Brain microvascular endothelial cell (primary cell): ENCODE data around the gene SSH2.
"Not testable (repeated sequence)": the region's sequence is repeated elsewhere in the genome, so short reads cannot be mapped to it uniquely, and the experiment has no call there.

Source experiments
- DNase-seq: peaks from one replicate; pipeline ENCODE4 v3.0.0-alpha.2; 2020
- H3K27ac ChIP-seq: fragments of 250-450 bp; sonication (Bioruptor Pico); 2 replicates; pipeline ENCODE4 v1.5.1; 2020; ENCODE audit warnings: mild to moderate bottlenecking, moderate library complexity
- H3K27me3 ChIP-seq: fragments of 250-450 bp; sonication (Bioruptor Pico); replicated peaks from 2 replicates; pipeline ENCODE4 v1.5.1; 2020; ENCODE audit warnings: mild to moderate bottlenecking
- H3K36me3 ChIP-seq: fragments of 250-450 bp; sonication (Bioruptor Pico); replicated peaks from 2 replicates; pipeline ENCODE4 v1.5.1; 2020; ENCODE audit warnings: mild to moderate bottlenecking
- H3K4me3 ChIP-seq: 2 replicates; pipeline ENCODE4 v1.5.1; 2011; ENCODE audit warnings: low read depth, mild to moderate bottlenecking, control low read depth, low read length, moderate library complexity
- CTCF ChIP-seq: IDR thresholded peaks from 2 replicates; pipeline ENCODE4 v1.5.1; 2011; ENCODE audit warnings: low read depth, mild to moderate bottlenecking, moderate library complexity, low read length, control low read depth, inconsistent platforms; ENCODE audit errors: missing control alignments
- in situ Hi-C: cut with HindIII; loops from 2 replicates; pipeline ENCODE4 v1.10.0; 2017; ENCODE audit warnings: low sequenced_read_pairs, low pct_ligation_motif_present

The SSH2 gene

DNA sequence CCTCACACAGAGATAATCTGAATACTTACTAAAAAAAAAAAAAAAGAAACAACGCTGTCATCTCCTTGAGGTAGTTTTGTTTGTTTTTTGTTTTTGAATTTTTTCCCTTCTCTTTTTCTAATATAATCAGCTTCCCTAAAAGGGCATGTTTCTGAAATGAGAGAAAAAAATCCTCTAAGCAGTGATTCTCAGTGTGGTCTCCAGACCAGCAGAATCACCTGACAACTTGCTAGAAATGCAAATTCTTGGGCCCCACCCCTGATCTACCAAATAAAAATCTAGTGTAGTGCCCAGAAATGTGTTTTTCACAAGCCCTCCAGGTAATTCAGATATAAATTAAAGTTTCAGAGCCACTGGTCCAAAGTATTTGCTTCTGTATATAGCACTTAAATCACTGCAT, 65.4 kb downstream of the SSH2 start:
- DNase-seq: no peak
- Histone ChIP-seq H3K27ac (no peak overlapping the region), H3K36me3 (no peaks in the 10 kb centered on the region), H3K27me3 (no peaks in the 10 kb centered on the region), H3K4me3 (no peak overlapping the region)
- TF ChIP-seq CTCF: no peak
- in situ Hi-C loops: no loop called here

DNA sequence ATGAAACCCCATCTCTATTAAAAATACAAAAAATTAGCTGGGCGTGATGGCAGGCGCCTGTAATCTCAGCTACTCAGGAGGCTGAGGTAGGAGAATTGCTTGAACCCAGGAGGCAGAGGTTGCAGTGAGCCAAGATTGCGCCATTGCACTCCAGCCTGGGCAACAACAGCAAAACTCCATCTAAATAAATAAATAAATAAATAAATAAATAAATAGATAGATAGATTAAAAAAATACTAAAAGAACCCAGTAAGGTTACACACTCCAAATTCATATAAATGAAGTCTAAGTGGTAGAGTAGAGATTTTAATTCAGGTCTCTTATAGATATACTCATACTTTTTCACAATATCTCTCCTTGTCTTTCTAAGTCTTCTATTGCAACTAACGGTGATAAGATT, 65.9 kb downstream of the SSH2 start:
- H3K27ac ChIP-seq, H3K4me3 ChIP-seq, in situ Hi-C loops, H3K36me3 ChIP-seq, H3K27me3 ChIP-seq, DNase-seq: not testable (repeated sequence)

DNA sequence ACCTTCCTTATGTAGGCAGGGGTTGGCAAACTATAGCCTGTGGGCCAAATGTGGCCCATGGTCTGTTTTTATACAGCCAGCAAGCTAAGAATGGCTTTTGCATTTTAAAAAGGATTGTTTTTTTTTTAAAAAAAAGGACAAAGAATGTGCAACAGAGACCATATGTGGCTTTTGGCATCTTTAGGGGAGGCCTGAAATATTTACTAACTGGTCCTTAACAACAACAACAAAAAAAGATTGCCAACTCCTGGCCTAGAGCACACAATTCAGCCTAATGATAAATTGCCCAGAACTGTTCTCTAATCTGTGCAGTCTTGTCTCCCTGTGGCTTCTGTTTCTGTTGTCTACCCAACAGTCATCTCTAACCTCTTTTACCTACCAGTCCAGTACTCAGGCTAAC, 67.1 kb downstream of the SSH2 start:
- in situ Hi-C loops: no loop called here
- H3K4me3 ChIP-seq: no peak overlapping the region
- DNase-seq: no peak
- no peaks in the 10 kb centered on the region for H3K27me3 ChIP-seq
- H3K36me3 ChIP-seq: no peaks in the 10 kb centered on the region
- H3K27ac ChIP-seq: no peak overlapping the region
- no peak for TF ChIP-seq CTCF

GRCh38 chr17:29862127-29862526, 67.9 kb downstream of the SSH2 start:
- TF ChIP-seq CTCF: no peak
- in situ Hi-C loops: no loop called here

DNA sequence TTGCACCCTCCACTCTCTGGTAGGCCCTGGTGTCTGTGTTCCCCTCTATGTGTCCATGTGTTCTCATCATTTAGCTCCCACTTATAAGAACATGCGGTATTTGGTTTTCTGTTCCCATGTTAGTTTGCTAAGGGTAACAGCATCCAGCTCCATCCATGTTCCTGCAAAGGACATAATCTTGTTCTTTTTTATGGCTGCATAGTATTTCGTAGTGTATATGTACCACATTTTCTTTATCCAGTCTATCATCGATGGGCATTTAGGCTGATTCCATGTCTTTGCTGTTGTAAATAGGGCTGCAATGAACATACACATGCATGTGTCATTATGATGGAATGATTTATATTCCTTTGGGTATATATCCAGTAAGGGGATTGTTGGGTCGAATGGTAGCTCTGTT, 70.6 kb downstream of the SSH2 start:
- H3K36me3 ChIP-seq, H3K27ac ChIP-seq, H3K4me3 ChIP-seq, H3K27me3 ChIP-seq, in situ Hi-C loops, DNase-seq: not testable (repeated sequence)

More at GRCh38 chr17:29862127-29862526, 67.9 kb downstream of the SSH2 start:
- H3K27ac ChIP-seq: no peak overlapping the region
- DNase-seq: no peak
- no peaks in the 10 kb centered on the region for H3K36me3 ChIP-seq
- H3K4me3 ChIP-seq: no peak overlapping the region
- no peaks in the 10 kb centered on the region for H3K27me3 ChIP-seq

- Histone ChIP-seq H3K4me3 (no peak overlapping the region), H3K27me3 (no peaks in the 10 kb centered on the region), H3K36me3 (no peaks in the 10 kb centered on the region), H3K27ac (no peak overlapping the region)
- in situ Hi-C loops: no loop called here
- TF ChIP-seq CTCF: no peak
- DNase-seq: no peak
Measured at GRCh38 chr17:29857823-29858222, 72.2 kb downstream of the SSH2 start.

GRCh38 chr17:29857105-29857504, 72.9 kb downstream of the SSH2 start:
- H3K27ac ChIP-seq, H3K4me3 ChIP-seq, H3K36me3 ChIP-seq, in situ Hi-C loops, H3K27me3 ChIP-seq, DNase-seq: not testable (repeated sequence)
